ENCODE results near the gene HTR1D. TPM values are rescaled to one million over a fixed set of nuclear protein-coding genes. Genes with fewer than 3 reads are reported as not detected.
A peak's percentile ranks its signal among the peaks of the same experiment; 100 is the strongest.

Gene HTR1D
- total RNA-seq, 3 donors from 2014 or later (not counting 1 experiment from before 2014, with no cell fraction given) = not detected

- H3K4me1 ChIP-seq (ENCODE audit: control insufficient read depth, insufficient read depth, low read length) = peaks cover 11% of the 10 kb centered on the region
- peak overlapping the region in 1 of 2 donors; percentile 70 for H3K27ac Mint-ChIP-seq
- no peaks in the 10 kb centered on the region for H3K36me3 ChIP-seq (ENCODE audit: control insufficient read depth, insufficient read depth, low read length)
- peaks cover 0 to 2% of the 10 kb centered on the region in 2 donors for H3K9me3 Mint-ChIP-seq
- intact Hi-C loops (cut with micrococcal nuclease) = no loop called here
- TF ChIP-seq CTCF (IDR thresholded peaks at IDR 0.05) = no peak
- no peak for DNase-seq
- no peaks in the 10 kb centered on the region for H3K27me3 Mint-ChIP-seq (ENCODE audit: low read depth in 2 of 2)
- 94% methylated on average over 6 of the region's 6 CpGs for WGBS (ENCODE audit: insufficient coverage)
- H3K4me1 Mint-ChIP-seq = peaks cover 9 to 23% of the 10 kb centered on the region in 2 donors
- no peaks in the 10 kb centered on the region for H3K9me3 ChIP-seq (ENCODE audit: control insufficient read depth, insufficient read depth, low read length)
- no peaks in the 10 kb centered on the region for H3K27me3 ChIP-seq (ENCODE audit: control insufficient read depth, insufficient read depth, low read length)
- H3K4me3 ChIP-seq (ENCODE audit: low read length) = no peak overlapping the region
- no peak overlapping the region for H3K27ac ChIP-seq (ENCODE audit: low read length)
- no peak for ATAC-seq
- peak overlapping the region; percentile 84 for H3K4me3 Mint-ChIP-seq
- H3K36me3 Mint-ChIP-seq = no peaks in the 10 kb centered on the region
Observed at GRCh38 chr1:23178414-23178813, 38.9 kb downstream of the HTR1D start.

GRCh38 chr1:23177438-23178380, 39.6 kb downstream of the HTR1D start:
- H3K9me3 ChIP-seq (ENCODE audit: control insufficient read depth, insufficient read depth, low read length) = no peaks in the 10 kb centered on the region
- H3K36me3 ChIP-seq (ENCODE audit: control insufficient read depth, insufficient read depth, low read length) = no peaks in the 10 kb centered on the region
- H3K27me3 ChIP-seq (ENCODE audit: control insufficient read depth, insufficient read depth, low read length) = no peaks in the 10 kb centered on the region
- intact Hi-C loops (cut with micrococcal nuclease) = no loop called here
- Mint-ChIP-seq H3K4me3 (peak overlapping the region; percentile 84), H3K27ac (peak overlapping the region in 1 of 2 donors; percentile 70), H3K9me3 (peaks cover 0 to 2% of the 10 kb centered on the region in 2 donors), H3K4me1 (peaks cover 9 to 23% of the 10 kb centered on the region in 2 donors), H3K27me3 (ENCODE audit: low read depth in 2 of 2) (no peaks in the 10 kb centered on the region), H3K36me3 (no peaks in the 10 kb centered on the region)
- WGBS (ENCODE audit: insufficient coverage) = 3% methylated on average over 62 of the region's 62 CpGs
- no peak for TF ChIP-seq CTCF (IDR thresholded peaks at IDR 0.05)
- ATAC-seq = peak; percentile 65 to 93 (median 82)
- H3K4me1 ChIP-seq (ENCODE audit: control insufficient read depth, insufficient read depth, low read length) = peaks cover 11% of the 10 kb centered on the region
- DNase-seq = peak; percentile 62 to 66
- peak overlapping the region; percentile 5 for H3K27ac ChIP-seq (ENCODE audit: low read length)
- peak overlapping the region; percentile 44 for H3K4me3 ChIP-seq (ENCODE audit: low read length)

- Histone ChIP-seq H3K4me3 (ENCODE audit: low read length) (peak overlapping the region; percentile 44), H3K9me3 (ENCODE audit: control insufficient read depth, insufficient read depth, low read length) (no peaks in the 10 kb centered on the region), H3K36me3 (ENCODE audit: control insufficient read depth, insufficient read depth, low read length) (no peaks in the 10 kb centered on the region), H3K27me3 (ENCODE audit: control insufficient read depth, insufficient read depth, low read length) (no peaks in the 10 kb centered on the region), H3K27ac (ENCODE audit: low read length) (no peak overlapping the region), H3K4me1 (ENCODE audit: control insufficient read depth, insufficient read depth, low read length) (peaks cover 11% of the 10 kb centered on the region)
- Mint-ChIP-seq H3K4me3 (peak overlapping the region; percentile 73), H3K36me3 (no peaks in the 10 kb centered on the region), H3K4me1 (peaks cover 9 to 23% of the 10 kb centered on the region in 2 donors), H3K9me3 (peaks cover 0 to 2% of the 10 kb centered on the region in 2 donors), H3K27ac (peak overlapping the region in 1 of 2 donors; percentile 70), H3K27me3 (ENCODE audit: low read depth in 2 of 2) (no peaks in the 10 kb centered on the region)
- intact Hi-C loops (cut with micrococcal nuclease) = no loop called here
- TF ChIP-seq CTCF (IDR thresholded peaks at IDR 0.05) = no peak
- DNase-seq (no peak), ATAC-seq (no peak)
- WGBS (ENCODE audit: insufficient coverage) = 41% methylated on average over 10 of the region's 10 CpGs
Observed at GRCh38 chr1:23177031-23177430, 40.3 kb downstream of the HTR1D start.
